Occipital lobe (tissue), 2 donors: ENCODE results near the gene LURAP1L. TPM values are rescaled to one million over a fixed set of nuclear protein-coding genes. Genes with fewer than 3 reads are reported as not detected.
A peak's percentile ranks its signal among the peaks of the same experiment; 100 is the strongest.

ENCODE experiments used
- DNase-seq: peaks from one replicate; lab custom pipeline; 2025; lab: John Stamatoyannopoulos, UW
- total RNA-seq: library from RNA; depleted of rRNA; stranded (reverse); fragments of >200 nt; gene quantifications from one replicate; pipeline ENCODE4 v1.2.3, GENCODE V29; 2014

Gene LURAP1L
- 0.94 TPM for total RNA-seq

GRCh38 chr9:12774861-12775678, at the start of gene LURAP1L:
TSS of gene LURAP1L (plus strand) at chr9:12775020. CDS start at chr9:12775716, 696 bp downstream.
- DNase-seq: peak; percentile 38

GRCh38 chr9:12726795-12727194, 48.0 kb upstream of the LURAP1L start:
- no peak for DNase-seq

- DNase-seq: no peak
Measured at GRCh38 chr9:12730198-12730597, 44.6 kb upstream of the LURAP1L start.

GRCh38 chr9:12730927-12731326, 43.9 kb upstream of the LURAP1L start:
- DNase-seq: no peak

- no peak for DNase-seq
Measured at GRCh38 chr9:12732971-12733370, 41.8 kb upstream of the LURAP1L start.

GRCh38 chr9:12735665-12736064, 39.2 kb upstream of the LURAP1L start:
- DNase-seq: no peak

GRCh38 chr9:12737871-12738270, 36.9 kb upstream of the LURAP1L start:
- DNase-seq: no peak

- DNase-seq: no peak
Measured at GRCh38 chr9:12739014-12739652, 35.7 kb upstream of the LURAP1L start.

GRCh38 chr9:12740845-12741244, 34.0 kb upstream of the LURAP1L start:
- no peak for DNase-seq

GRCh38 chr9:12748016-12748415, 26.8 kb upstream of the LURAP1L start:
- DNase-seq: no peak

GRCh38 chr9:12748954-12749353, 25.9 kb upstream of the LURAP1L start:
- no peak for DNase-seq

- DNase-seq: no peak
Measured at GRCh38 chr9:12753931-12754330, 20.9 kb upstream of the LURAP1L start.

GRCh38 chr9:12759761-12760160, 15.1 kb upstream of the LURAP1L start:
- no peak for DNase-seq

- no peak for DNase-seq
Measured at GRCh38 chr9:12760758-12761157, 14.1 kb upstream of the LURAP1L start.

GRCh38 chr9:12764150-12764549, 10.7 kb upstream of the LURAP1L start:
- DNase-seq: no peak

GRCh38 chr9:12765088-12765798, 9.6 kb upstream of the LURAP1L start:
- DNase-seq: no peak

GRCh38 chr9:12766357-12766756, 8.5 kb upstream of the LURAP1L start:
- DNase-seq: no peak

GRCh38 chr9:12770261-12770660, 4.6 kb upstream of the LURAP1L start:
- DNase-seq: no peak

GRCh38 chr9:12771891-12772290, 2.9 kb upstream of the LURAP1L start:
- no peak for DNase-seq

GRCh38 chr9:12773562-12773961, 1.3 kb upstream of the LURAP1L start:
- no peak for DNase-seq

- DNase-seq: peak; percentile 76
Measured at GRCh38 chr9:12775679-12776512, 1.1 kb downstream of the LURAP1L start.
